Caco-2 (cell line): ENCODE data around the gene PSMF1. TPM values are rescaled to one million over a fixed set of nuclear protein-coding genes. Genes with fewer than 3 reads are reported as not detected.

Source experiments
- BruUV-seq: library from RNA; stranded (reverse); fragments of 400-500 nt; replicated peaks from 2 replicates; lab custom pipeline; 2021; lab: Mats Ljungman, UMichigan
- CTCF ChIA-PET: fragments of 300-600 bp; sonication (Branson Sonifier 250); formaldehyde crosslinking; loops from one replicate; lab custom pipeline; 2022; ENCODE audit warnings: antibody characterized with exemption; lab: Charles Lee
- POLR2A ChIA-PET: fragments of 300-600 bp; sonication (Branson Sonifier 250); formaldehyde crosslinking; loops from one replicate; lab custom pipeline; 2022; ENCODE audit warnings: antibody characterized with exemption; lab: Charles Lee
- DNase-seq, 2 experiments: peaks; one replicate each; pipeline versions ENCODE4 v3.0.0 to v3.0.0-alpha.2; 2020 to 2022
- H3K27me3 ChIP-seq: replicated peaks from 2 replicates; pipeline ENCODE4 v1.6.0; 2011; ENCODE audit warnings: low read length; ENCODE audit not compliant: control insufficient read depth, insufficient read depth
- H3K36me3 ChIP-seq: 2 replicates; pipeline ENCODE4 v1.5.1; 2011; ENCODE audit warnings: low read length; ENCODE audit not compliant: control insufficient read depth, insufficient read depth
- H3K4me1 ChIP-seq: fragments of 250-450 bp; sonication (Bioruptor Pico); 2 replicates; pipeline ENCODE4 v1.5.1; 2020; ENCODE audit warnings: mild to moderate bottlenecking
- H3K4me3 ChIP-seq: 2 replicates; pipeline ENCODE4 v1.5.1; 2011; ENCODE audit warnings: low read depth, mild to moderate bottlenecking, control low read depth, low read length
- H3K9me3 ChIP-seq: fragments of 250-450 bp; sonication (Bioruptor Pico); 2 replicates; pipeline ENCODE4 v1.5.1; 2020; ENCODE audit warnings: mild to moderate bottlenecking, moderate library complexity
- H3K27ac Mint-ChIP-seq: one replicate; pipeline ENCODE4 v1.8.0; 2022; ENCODE audit warnings: mixed read lengths; ENCODE audit not compliant: unreplicated experiment
- H3K27me3 Mint-ChIP-seq: one replicate; pipeline ENCODE4 v1.8.0; 2022; ENCODE audit warnings: mixed read lengths; ENCODE audit not compliant: insufficient read depth, unreplicated experiment
- H3K36me3 Mint-ChIP-seq: one replicate; pipeline ENCODE4 v1.8.0; 2022; ENCODE audit warnings: mild to moderate bottlenecking, mixed read lengths; ENCODE audit not compliant: insufficient read depth, unreplicated experiment
- H3K4me1 Mint-ChIP-seq: one replicate; pipeline ENCODE4 v1.8.0; 2022; ENCODE audit warnings: low read depth, mixed read lengths; ENCODE audit not compliant: unreplicated experiment
- H3K4me3 Mint-ChIP-seq: one replicate; pipeline ENCODE4 v1.8.0; 2022; ENCODE audit warnings: mild to moderate bottlenecking, moderate library complexity, mixed read lengths; ENCODE audit not compliant: unreplicated experiment
- H3K9me3 Mint-ChIP-seq: one replicate; pipeline ENCODE4 v1.8.0; 2022; ENCODE audit warnings: mixed read lengths; ENCODE audit not compliant: unreplicated experiment
- intact Hi-C: fragments of 100-400 bp; cut with micrococcal nuclease; formaldehyde crosslinking; loops from one replicate; pipeline ENCODE4 v1.10.0; 2022; ENCODE audit not compliant: unreplicated experiment
- total RNA-seq: library from RNA; stranded (reverse); gene quantifications from 2 replicates; pipeline ENCODE4 v1.2.3, GENCODE V29; 2022
- TF ChIP-seq, protein P1 (sequence below), 2 experiments: fragments of 200-600 bp in 1 of 2; IDR thresholded peaks; 1 replicate in 1 of 2; 2 replicates in 1 of 2; pipeline versions ENCODE4 v1.5.1 to v1.8.0; 2011 to 2022; ENCODE audit warnings: antibody characterized with exemption in 1 of 2, control low read depth in 1 of 2, inconsistent platforms in 1 of 2, low read depth in 1 of 2, low read length in 1 of 2, mild to moderate bottlenecking in 1 of 2, moderate library complexity in 1 of 2; ENCODE audit not compliant: insufficient read depth in 1 of 2, severe bottlenecking in 1 of 2, unreplicated experiment in 1 of 2

PSMF1 gene
- total RNA-seq, 1 experiment from 2014 or later = 141 TPM

DNA sequence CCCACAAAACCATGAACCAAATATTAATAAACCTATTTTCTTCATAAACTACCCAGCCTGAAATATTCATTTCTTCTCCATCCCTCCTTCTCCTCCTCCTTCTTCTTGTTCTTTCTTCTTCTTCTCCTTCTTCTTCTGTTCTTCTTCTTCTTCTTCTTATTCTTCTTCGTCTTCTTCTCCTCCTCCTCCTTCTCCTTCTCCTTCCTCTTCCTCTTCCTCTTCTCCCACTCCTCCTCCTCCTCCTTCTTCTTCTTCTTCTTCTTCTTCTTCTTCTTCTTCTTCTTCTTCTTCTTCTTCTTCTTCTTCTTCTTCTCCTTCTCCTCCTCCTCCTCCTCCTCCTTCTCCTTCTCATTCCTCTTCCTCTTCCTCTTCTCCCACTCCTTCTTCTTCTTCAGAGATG, 71.4 kb downstream of the PSMF1 start:
- no peaks in the 10 kb centered on the region for H3K36me3 Mint-ChIP-seq
- H3K4me3 ChIP-seq = no peak overlapping the region
- H3K4me3 Mint-ChIP-seq = no peak overlapping the region
- no peaks in the 10 kb centered on the region for H3K9me3 ChIP-seq
- TF ChIP-seq, protein P1, sequence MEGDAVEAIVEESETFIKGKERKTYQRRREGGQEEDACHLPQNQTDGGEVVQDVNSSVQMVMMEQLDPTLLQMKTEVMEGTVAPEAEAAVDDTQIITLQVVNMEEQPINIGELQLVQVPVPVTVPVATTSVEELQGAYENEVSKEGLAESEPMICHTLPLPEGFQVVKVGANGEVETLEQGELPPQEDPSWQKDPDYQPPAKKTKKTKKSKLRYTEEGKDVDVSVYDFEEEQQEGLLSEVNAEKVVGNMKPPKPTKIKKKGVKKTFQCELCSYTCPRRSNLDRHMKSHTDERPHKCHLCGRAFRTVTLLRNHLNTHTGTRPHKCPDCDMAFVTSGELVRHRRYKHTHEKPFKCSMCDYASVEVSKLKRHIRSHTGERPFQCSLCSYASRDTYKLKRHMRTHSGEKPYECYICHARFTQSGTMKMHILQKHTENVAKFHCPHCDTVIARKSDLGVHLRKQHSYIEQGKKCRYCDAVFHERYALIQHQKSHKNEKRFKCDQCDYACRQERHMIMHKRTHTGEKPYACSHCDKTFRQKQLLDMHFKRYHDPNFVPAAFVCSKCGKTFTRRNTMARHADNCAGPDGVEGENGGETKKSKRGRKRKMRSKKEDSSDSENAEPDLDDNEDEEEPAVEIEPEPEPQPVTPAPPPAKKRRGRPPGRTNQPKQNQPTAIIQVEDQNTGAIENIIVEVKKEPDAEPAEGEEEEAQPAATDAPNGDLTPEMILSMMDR (IDR thresholded peaks at IDR 0.05; ENCODE audit: insufficient read depth in 1 of 2, low read depth in 1 of 2, low read length in 1 of 2, severe bottlenecking in 1 of 2, unreplicated experiment in 1 of 2) = no peak
- BruUV-seq = no TSS peak
- no peaks in the 10 kb centered on the region for H3K27me3 ChIP-seq
- H3K27ac Mint-ChIP-seq = no peak overlapping the region
- H3K36me3 ChIP-seq = no peaks in the 10 kb centered on the region
- ChIA-PET POLR2A (no interaction called here), CTCF (interaction anchor here (1.0 kb wide), 1 partner anchor 81 kb away, joined by 3 read pairs; no protein-coding TSS in a partner anchor)
- intact Hi-C loops = loop anchor here (10.0 kb wide), 1 partner anchor 375 kb away; no protein-coding TSS in a partner anchor
- no peak for DNase-seq
- no peaks in the 10 kb centered on the region for H3K27me3 Mint-ChIP-seq
- H3K9me3 Mint-ChIP-seq = no peaks in the 10 kb centered on the region
- no peaks in the 10 kb centered on the region for H3K4me1 Mint-ChIP-seq
- H3K4me1 ChIP-seq = peaks cover 29% of the 10 kb centered on the region

DNA sequence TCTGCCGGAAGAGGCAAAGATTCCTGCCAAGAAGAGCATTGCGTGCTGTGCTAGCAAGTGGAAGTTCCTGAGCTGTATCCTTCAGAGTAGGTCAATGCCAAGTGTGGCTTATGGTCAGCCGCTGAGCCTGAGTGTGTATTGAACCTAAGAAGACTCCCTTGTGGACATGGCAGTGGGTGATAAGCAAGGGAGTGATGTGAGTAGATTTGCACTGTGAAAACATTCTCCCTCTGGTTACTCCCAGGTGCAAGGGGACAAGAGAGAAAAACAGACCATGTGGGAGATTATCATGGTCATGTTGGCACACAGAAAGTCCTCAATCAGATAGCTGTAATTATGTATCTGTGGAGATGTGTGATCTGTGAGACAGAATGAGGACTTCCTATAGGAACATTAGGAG, 72.4 kb downstream of the PSMF1 start:
- Mint-ChIP-seq H3K4me1 (no peaks in the 10 kb centered on the region), H3K4me3 (no peak overlapping the region), H3K9me3 (no peaks in the 10 kb centered on the region), H3K27me3 (no peaks in the 10 kb centered on the region), H3K27ac (no peak overlapping the region), H3K36me3 (no peaks in the 10 kb centered on the region)
- H3K27me3 ChIP-seq = no peaks in the 10 kb centered on the region
- no peak overlapping the region for H3K4me3 ChIP-seq
- BruUV-seq = no TSS peak
- TF ChIP-seq, protein P1 (IDR thresholded peaks at IDR 0.05; ENCODE audit: insufficient read depth in 1 of 2, low read depth in 1 of 2, low read length in 1 of 2, severe bottlenecking in 1 of 2, unreplicated experiment in 1 of 2) = no peak
- no peaks in the 10 kb centered on the region for H3K9me3 ChIP-seq
- DNase-seq = no peak
- POLR2A ChIA-PET = no interaction called here
- H3K36me3 ChIP-seq = no peaks in the 10 kb centered on the region
- intact Hi-C loops = no loop called here
- CTCF ChIA-PET = interaction anchor here (0.5 kb wide), 1 partner anchor 14 kb away, joined by 3 read pairs; no protein-coding TSS in a partner anchor
- H3K4me1 ChIP-seq = peaks cover 28% of the 10 kb centered on the region

DNA sequence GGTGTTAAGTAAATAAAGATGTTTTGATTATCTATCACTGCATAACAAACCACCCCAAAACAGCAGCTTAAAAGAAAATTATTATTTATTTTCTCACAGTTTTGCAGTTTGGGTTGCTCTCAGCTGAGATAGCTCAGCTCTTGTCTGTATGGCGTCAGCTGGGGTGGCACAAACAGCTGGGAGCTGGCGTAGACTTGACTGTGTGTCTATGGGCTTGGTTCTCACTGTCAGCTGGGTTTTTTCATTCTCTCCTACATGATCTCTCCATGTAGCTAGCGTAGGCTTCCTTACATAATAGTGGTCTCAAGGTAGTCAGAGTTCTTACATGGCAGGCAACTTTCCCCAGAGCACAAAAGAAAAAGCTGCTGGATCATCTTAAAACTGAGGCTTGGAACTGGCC, 72.9 kb downstream of the PSMF1 start:
- no TSS peak for BruUV-seq
- no peak for DNase-seq
- H3K4me1 Mint-ChIP-seq = no peaks in the 10 kb centered on the region
- ChIA-PET POLR2A (no interaction called here), CTCF (interaction anchor here (0.5 kb wide), 1 partner anchor 14 kb away, joined by 3 read pairs; no protein-coding TSS in a partner anchor)
- H3K27me3 Mint-ChIP-seq = no peaks in the 10 kb centered on the region
- intact Hi-C loops = no loop called here
- TF ChIP-seq, protein P1 (IDR thresholded peaks at IDR 0.05; ENCODE audit: insufficient read depth in 1 of 2, low read depth in 1 of 2, low read length in 1 of 2, severe bottlenecking in 1 of 2, unreplicated experiment in 1 of 2) = no peak
- H3K9me3 ChIP-seq = no peaks in the 10 kb centered on the region
- H3K27me3 ChIP-seq = no peaks in the 10 kb centered on the region
- H3K36me3 ChIP-seq = no peaks in the 10 kb centered on the region
- H3K27ac Mint-ChIP-seq = no peak overlapping the region
- H3K4me1 ChIP-seq = peaks cover 23% of the 10 kb centered on the region
- H3K9me3 Mint-ChIP-seq = no peaks in the 10 kb centered on the region
- no peak overlapping the region for H3K4me3 Mint-ChIP-seq
- H3K4me3 ChIP-seq = no peak overlapping the region
- no peaks in the 10 kb centered on the region for H3K36me3 Mint-ChIP-seq
